Measurements from ENCODE around the gene DGAT2. TPM values are rescaled to one million over a fixed set of nuclear protein-coding genes. Genes with fewer than 3 reads are reported as not detected.

The DGAT2 gene
- total RNA-seq, 1 donor from 2014 or later = 1.3 TPM

- Mint-ChIP-seq H3K36me3 (ENCODE audit: low read depth) (no peaks in the 10 kb centered on the region), H3K4me1 (ENCODE audit: low read depth) (peaks cover 21% of the 10 kb centered on the region), H3K27ac (ENCODE audit: unreplicated experiment) (no peak overlapping the region), H3K27me3 (ENCODE audit: low read depth) (no peaks in the 10 kb centered on the region), H3K9me3 (ENCODE audit: low read depth) (no peaks in the 10 kb centered on the region), H3K4me3 (ENCODE audit: unreplicated experiment) (no peak overlapping the region)
- no peak for DNase-seq (ENCODE audit: low spot score)
- TF ChIP-seq CTCF (IDR thresholded peaks at IDR 0.05) = no peak
These were observed 76.7 kb downstream of the DGAT2 start for GRCh38 chr11:75845324-75845723.

GRCh38 chr11:75849894-75850293 is 81.3 kb downstream of the DGAT2 start:
- H3K4me3 Mint-ChIP-seq (ENCODE audit: unreplicated experiment) = no peak overlapping the region
- H3K9me3 Mint-ChIP-seq (ENCODE audit: low read depth) = no peaks in the 10 kb centered on the region
- no peak overlapping the region for H3K27ac Mint-ChIP-seq (ENCODE audit: unreplicated experiment)
- no peak for TF ChIP-seq CTCF (IDR thresholded peaks at IDR 0.05)
- no peak for DNase-seq (ENCODE audit: low spot score)
- H3K4me1 Mint-ChIP-seq (ENCODE audit: low read depth) = peaks cover 18% of the 10 kb centered on the region
- no peaks in the 10 kb centered on the region for H3K27me3 Mint-ChIP-seq (ENCODE audit: low read depth)
- H3K36me3 Mint-ChIP-seq (ENCODE audit: low read depth) = no peaks in the 10 kb centered on the region

- Mint-ChIP-seq H3K4me3 (ENCODE audit: unreplicated experiment) (no peak overlapping the region), H3K27ac (ENCODE audit: unreplicated experiment) (no peak overlapping the region), H3K36me3 (ENCODE audit: low read depth) (no peaks in the 10 kb centered on the region), H3K9me3 (ENCODE audit: low read depth) (no peaks in the 10 kb centered on the region), H3K4me1 (ENCODE audit: low read depth) (peaks cover 18% of the 10 kb centered on the region), H3K27me3 (ENCODE audit: low read depth) (no peaks in the 10 kb centered on the region)
- TF ChIP-seq CTCF (IDR thresholded peaks at IDR 0.05) = no peak
- DNase-seq (ENCODE audit: low spot score) = no peak
These were observed 82.2 kb downstream of the DGAT2 start for GRCh38 chr11:75850787-75851186.

Other genes starting within 250 kb of the DGAT2 start
- 8.9 to 12.6 TPM (median 11.3 TPM) in 3 replicates for gene GDPD5, start 242.8 kb upstream of the DGAT2 start, total RNA-seq
- 1,000 to 1,204 TPM (median 1,170 TPM) in 3 replicates for gene SERPINH1, start 206.5 kb upstream of the DGAT2 start, total RNA-seq
- 14.2 to 26.4 TPM (median 25.9 TPM) in 3 replicates for gene MAP6, start 99.7 kb upstream of the DGAT2 start, total RNA-seq
- gene MOGAT2, start 50.9 kb upstream of the DGAT2 start, total RNA-seq = not detected in 3 replicates
- 15.7 to 32.5 TPM (median 16.9 TPM) in 3 replicates for gene UVRAG, start 46.4 kb downstream of the DGAT2 start, total RNA-seq

Data from chondrocyte (in vitro differentiated cells).